HG03196 (cell line): ENCODE measurements around the gene KCNT1.

ENCODE experiments used
- ATAC-seq: cut with Tn5 transposase; IDR thresholded peaks from one replicate; pipeline ENCODE4 v1.9.1; 2021; ENCODE audit not compliant: unreplicated experiment

The KCNT1 gene

DNA sequence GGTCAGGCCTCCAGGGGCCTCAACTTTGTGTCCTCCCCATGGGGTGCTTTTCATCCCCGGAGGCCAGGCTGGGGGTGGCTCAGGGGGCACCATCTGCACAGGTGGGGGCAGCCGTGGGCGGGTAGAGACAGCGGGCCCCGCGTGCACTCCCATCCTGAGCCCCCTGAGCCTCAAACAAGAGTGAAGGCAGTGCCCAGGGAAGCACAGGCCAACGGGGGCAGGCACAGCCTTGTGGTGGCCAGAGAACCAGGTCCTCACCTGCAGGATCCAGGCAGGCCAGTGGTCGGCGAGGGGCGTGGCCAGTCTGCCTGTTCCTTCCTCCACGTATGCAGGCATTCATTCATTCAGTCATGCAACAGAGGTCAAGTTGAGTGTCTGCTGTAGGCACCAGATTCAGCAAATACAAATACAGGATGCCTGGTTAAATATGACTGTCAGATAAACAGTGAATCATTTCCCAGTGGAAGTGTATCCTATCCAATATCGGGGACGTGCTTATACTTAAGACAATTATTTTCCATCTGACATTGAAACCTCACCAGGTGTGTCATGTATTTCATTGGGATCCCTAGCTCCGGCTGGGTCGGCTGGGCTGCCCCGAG, 22.3 kb downstream of the KCNT1 start:
- ATAC-seq: no peak

DNA sequence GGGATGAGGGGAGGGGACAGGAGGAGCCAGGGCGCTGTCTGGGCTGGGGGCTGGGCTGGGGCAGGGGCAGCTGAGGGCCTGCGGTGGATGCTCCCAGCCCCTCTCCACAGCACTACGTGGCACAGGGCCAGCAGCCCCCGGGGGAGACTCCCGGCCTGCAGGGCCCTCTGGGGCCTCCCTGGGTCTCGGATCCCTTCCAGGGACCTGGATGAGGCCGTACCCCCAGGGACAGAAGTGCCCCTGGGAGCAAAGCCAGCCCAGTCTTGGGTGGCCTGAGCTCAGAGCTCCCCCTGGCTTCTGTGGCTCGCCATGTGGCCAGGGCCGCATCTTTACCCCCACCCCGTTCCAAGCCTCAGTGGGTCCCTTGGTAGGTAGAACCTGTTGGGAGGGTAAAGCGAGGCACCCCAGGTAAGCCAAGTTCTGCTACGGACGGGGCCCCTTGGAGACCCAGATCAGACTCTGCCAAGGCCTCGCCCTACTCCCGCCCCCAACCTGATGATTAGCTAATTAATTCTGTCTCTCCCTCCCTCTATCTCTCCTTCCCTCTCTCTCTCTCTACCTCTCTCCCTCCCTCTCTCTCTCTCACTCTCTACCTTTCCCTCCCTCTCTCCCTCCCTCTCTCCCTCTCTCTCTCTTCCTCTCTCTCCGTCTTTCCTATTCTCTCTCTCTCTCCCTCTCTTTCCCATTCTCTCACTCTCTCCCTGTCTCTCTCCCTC, 24.3 kb downstream of the KCNT1 start:
- ATAC-seq: no peak

GRCh38 chr9:135727257-135727875, 25.4 kb downstream of the KCNT1 start:
- no peak for ATAC-seq

- no peak for ATAC-seq
Observed at GRCh38 chr9:135728436-135729110, 26.6 kb downstream of the KCNT1 start.

DNA sequence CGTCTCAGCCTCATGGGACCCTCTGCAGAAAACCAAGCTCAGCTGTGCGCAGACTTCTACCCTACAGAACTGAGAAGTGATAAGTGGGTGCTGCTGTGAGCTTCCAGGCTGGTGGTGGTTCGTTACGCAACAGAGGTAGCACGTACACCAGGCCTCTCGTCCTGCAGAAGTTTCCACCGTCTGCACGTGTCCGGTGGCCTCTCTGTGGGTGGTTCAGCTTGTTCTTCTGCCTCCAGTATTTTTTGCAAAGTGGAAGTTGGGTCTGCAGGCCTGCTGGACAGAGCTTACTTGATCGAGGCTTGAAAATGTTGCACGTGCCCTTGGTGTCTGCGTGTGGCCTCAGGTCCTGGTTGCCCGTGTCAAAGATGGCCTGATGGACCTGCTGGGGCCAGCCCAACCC, 27.5 kb downstream of the KCNT1 start:
- no peak for ATAC-seq

- no peak for ATAC-seq
Observed at GRCh38 chr9:135731454-135731853, 29.5 kb downstream of the KCNT1 start.

- ATAC-seq: no peak
Observed at GRCh38 chr9:135732569-135733257, 30.7 kb downstream of the KCNT1 start.

DNA sequence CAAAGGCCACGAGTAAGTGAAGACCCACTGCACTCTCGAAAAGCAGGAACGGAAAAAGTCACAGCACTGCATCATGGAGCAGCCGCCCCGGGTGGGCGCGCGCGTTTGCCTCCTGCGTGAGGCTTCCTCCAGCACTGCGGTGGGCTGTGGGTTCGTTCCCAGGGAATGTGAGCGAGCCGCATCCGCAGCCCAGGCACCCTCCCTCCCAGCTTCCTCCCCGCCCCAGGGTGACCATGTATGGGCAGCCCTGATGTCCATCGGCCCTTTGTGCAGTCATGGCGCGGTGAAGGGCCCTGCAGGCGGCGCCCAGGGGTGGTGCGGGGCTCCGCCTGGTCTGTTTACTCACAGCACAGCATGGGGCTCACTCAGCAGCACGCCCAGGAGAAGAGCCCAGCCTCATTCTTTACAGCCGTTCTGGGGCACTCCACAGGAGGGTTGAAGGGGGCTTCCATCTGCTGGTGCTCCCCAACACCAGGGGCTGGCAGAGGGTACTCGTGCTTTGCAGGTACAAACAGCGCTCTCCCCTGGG, 32.7 kb downstream of the KCNT1 start:
- ATAC-seq: no peak

- no peak for ATAC-seq
Observed at GRCh38 chr9:135736272-135736978, 34.4 kb downstream of the KCNT1 start.

DNA sequence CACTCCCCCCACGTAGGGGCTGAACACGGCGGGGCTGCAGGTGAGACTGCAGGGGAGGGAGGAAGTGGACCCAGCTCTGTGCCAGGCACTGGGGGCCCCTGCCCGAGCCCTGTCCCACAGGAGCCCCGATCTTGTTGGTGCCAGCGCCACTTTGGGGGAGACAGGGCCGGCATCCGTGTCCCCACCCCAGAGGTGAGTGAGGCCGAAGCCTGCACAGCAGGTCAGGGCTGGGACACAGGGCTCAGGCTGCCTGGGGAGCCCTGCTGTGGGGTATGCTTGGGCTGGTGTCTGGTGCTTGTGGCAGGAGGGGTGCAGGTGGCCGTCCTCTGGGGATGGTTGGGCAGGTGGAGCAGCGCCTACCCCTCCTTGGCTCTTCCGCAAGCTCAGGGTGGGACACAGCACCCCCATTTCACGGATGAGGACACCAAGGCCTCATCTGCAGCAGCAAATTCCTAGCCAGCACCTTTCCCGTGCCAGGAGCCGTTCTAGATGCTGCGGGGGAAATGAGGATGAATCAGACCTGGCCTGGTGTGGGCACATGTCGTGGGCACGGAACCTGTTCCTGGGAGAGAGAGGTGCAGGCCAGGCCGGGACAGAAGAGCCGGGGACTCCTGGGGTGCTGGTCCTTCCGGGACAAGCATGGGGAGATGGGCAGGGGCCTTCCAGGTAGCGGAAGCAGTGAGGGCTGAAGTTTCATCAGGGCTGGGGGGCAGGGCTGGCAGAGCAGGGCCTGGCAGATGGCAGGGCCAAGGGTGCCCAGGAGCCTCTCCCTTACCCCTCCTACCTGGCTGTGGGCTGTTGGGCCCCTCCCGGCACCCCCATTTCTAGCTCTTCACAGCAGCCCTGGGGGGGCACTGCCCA, 35.2 kb downstream of the KCNT1 start:
- no peak for ATAC-seq

GRCh38 chr9:135737840-135738521, 36.0 kb downstream of the KCNT1 start:
- ATAC-seq: no peak

DNA sequence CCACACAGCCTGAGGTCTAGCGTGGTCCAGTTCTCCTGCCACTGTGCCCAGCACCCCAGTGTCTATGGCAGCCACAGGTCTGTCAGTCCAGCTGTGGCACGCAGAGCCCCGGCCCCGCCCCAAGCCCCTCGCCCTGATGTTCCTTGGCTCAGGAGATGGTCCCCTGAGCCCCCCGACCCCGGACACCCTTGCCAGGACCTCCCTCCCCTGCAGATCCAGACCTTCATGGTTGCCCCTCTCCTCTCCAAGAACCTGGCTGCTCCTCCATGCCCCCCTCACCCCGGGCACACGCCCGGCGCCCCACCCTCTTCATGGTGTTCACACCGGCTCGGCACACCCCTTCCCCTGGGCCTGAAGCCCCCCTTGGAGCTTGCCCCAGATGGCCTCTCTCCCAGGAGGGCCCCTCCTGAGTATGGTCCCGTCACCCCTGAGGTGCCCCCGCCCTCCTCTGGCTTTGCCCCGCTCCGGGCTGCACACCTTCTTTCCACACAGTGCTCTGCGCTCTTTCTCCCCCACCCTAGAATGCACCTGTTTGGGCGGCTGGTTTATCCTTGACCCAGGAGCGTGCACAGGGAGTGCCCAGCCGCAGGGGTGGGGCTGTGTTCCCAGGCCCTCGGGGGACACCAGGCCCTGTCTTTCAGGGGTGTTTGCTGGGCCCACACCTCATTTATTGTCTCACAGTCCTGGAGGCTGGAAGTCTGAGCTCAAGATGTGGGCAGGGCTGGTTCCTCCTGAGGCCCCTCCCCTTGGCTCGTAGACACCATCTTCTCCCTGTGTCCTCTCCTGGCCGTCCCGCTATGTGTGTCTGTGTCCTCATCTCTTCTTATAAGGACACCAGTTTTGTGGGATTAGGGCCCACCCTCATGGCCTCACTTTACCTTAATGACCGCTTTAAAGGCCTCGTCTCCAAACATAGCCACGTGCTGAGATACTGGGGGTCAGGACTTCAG, 37.6 kb downstream of the KCNT1 start:
- no peak for ATAC-seq

DNA sequence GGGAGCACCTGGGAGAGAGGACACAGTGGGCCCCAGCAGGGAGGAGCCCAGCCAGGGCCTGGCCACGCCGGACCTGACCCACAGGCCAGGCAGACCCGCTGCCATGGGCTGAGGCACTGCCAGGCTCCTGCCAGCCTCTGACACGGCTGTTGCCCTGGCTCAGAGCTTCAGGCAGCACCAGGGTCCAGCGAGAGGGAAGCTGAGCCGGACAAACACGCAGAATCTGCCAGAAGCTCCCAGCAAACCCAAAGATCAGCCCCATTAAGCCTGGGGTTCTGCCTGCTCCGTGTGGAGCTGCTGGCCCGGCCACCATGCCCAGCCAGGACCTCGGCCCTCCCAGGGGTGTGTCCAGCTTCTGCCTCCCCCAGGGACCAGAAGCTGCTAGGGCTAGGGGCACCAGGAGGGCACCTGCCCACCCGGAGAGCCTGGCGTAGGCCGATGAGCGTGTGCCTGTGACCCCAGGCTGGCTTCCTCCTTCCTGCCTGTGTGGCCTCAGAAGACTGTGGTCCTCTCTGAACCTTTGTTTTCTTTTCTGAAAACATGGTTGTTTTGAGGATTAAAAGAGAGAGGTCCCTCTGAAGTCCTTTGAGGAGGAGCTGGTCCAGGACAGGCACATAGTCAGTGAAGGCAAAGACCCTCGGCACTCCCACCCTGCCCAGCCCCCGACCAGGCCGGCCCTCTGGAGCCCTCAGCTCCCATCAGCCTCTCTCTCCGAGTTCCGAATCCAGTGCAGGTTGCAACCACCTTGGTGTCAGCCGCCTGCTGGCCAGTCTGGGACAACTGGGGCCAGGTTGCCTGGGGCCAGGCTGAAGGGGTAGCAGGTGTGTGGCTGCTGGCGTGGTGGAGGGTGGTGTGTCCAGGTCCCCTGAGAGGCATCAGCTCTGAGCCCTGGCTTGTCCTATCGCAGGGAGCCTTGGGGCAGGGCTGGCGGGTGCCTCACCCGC, 39.6 kb downstream of the KCNT1 start:
- no peak for ATAC-seq

- ATAC-seq: no peak
Observed at GRCh38 chr9:135743021-135743420, 41.0 kb downstream of the KCNT1 start.

GRCh38 chr9:135743546-135744332, 41.8 kb downstream of the KCNT1 start:
- no peak for ATAC-seq
